Activated naive CD8-positive, alpha-beta T cell treated with anti-CD3 and anti-CD28 coated beads for 36 hours (primary cell): ENCODE data around the gene CAPN14. TPM values are rescaled to one million over a fixed set of nuclear protein-coding genes. Genes with fewer than 3 reads are reported as not detected.
A peak's percentile ranks its signal among the peaks of the same experiment; 100 is the strongest.

ENCODE experiments used
- DNase-seq: peaks from one replicate; pipeline ENCODE4 v3.0.0; 2021
- H3K27ac Mint-ChIP-seq: one replicate; pipeline ENCODE4 v1.8.0; 2022; ENCODE audit warnings: mild to moderate bottlenecking, moderate library complexity, mixed read lengths
- H3K27me3 Mint-ChIP-seq: one replicate; pipeline ENCODE4 v1.8.0; 2022; ENCODE audit warnings: mild to moderate bottlenecking, mixed read lengths
- H3K36me3 Mint-ChIP-seq: one replicate; pipeline ENCODE4 v1.8.0; 2021; ENCODE audit warnings: mild to moderate bottlenecking, mixed read lengths
- H3K4me1 Mint-ChIP-seq: one replicate; pipeline ENCODE4 v1.8.0; 2021; ENCODE audit warnings: mixed read lengths
- H3K4me3 Mint-ChIP-seq: one replicate; pipeline ENCODE4 v1.8.0; 2022; ENCODE audit warnings: mild to moderate bottlenecking, moderate library complexity, mixed read lengths
- H3K9me3 Mint-ChIP-seq: one replicate; pipeline ENCODE4 v1.8.0; 2022; ENCODE audit warnings: mixed read lengths
- total RNA-seq, 2 experiments: library from RNA; stranded (reverse); gene quantifications; one replicate each; pipeline ENCODE4 v1.2.3, GENCODE V29; 2021

The CAPN14 gene
- total RNA-seq, 2 experiments from 2014 or later: 0.42 to 0.49 TPM

GRCh38 chr2:31236433-31237205 lies 19.3 kb upstream of the CAPN14 start:
- Mint-ChIP-seq H3K27ac (no peak overlapping the region), H3K27me3 (no peaks in the 10 kb centered on the region)

GRCh38 chr2:31235504-31235902 lies 18.2 kb upstream of the CAPN14 start:
- H3K4me1 Mint-ChIP-seq: peaks cover 14% of the 10 kb centered on the region
- H3K36me3 Mint-ChIP-seq: no peaks in the 10 kb centered on the region
- DNase-seq: no peak
- no peak overlapping the region for H3K4me3 Mint-ChIP-seq
- H3K9me3 Mint-ChIP-seq: no peaks in the 10 kb centered on the region
- H3K27ac Mint-ChIP-seq: no peak overlapping the region
- H3K27me3 Mint-ChIP-seq: no peaks in the 10 kb centered on the region

More at GRCh38 chr2:31236433-31237205, 19.3 kb upstream of the CAPN14 start:
- no peaks in the 10 kb centered on the region for H3K36me3 Mint-ChIP-seq
- no peak overlapping the region for H3K4me3 Mint-ChIP-seq
- H3K4me1 Mint-ChIP-seq: peaks cover 16% of the 10 kb centered on the region
- no peaks in the 10 kb centered on the region for H3K9me3 Mint-ChIP-seq
- DNase-seq: no peak

- Mint-ChIP-seq H3K36me3 (no peaks in the 10 kb centered on the region), H3K4me1 (peaks cover 14% of the 10 kb centered on the region), H3K9me3 (no peaks in the 10 kb centered on the region), H3K4me3 (peak overlapping the region; percentile 42), H3K27ac (no peak overlapping the region), H3K27me3 (no peaks in the 10 kb centered on the region)
- no peak for DNase-seq
Observed at GRCh38 chr2:31234683-31235503, 17.6 kb upstream of the CAPN14 start.

- H3K4me3 Mint-ChIP-seq: peak within 1 kb of the TSS; percentile 74
- peaks cover 14% of the 10 kb centered on the region for H3K4me1 Mint-ChIP-seq
- H3K36me3 Mint-ChIP-seq: no peaks in the 10 kb centered on the region
- H3K27ac Mint-ChIP-seq: no peak within 1 kb of the TSS
- H3K9me3 Mint-ChIP-seq: no peaks in the 10 kb centered on the region
- DNase-seq: peak; percentile 85
- H3K27me3 Mint-ChIP-seq: peaks cover under 1% of the 10 kb centered on the region
Observed at GRCh38 chr2:31233741-31234682, 16.7 kb upstream of the CAPN14 start, which contains the start of gene EHD3. Gene EHD3, plus strand, starts transcription at chr2:31234152. Its CDS starts 470 bp downstream, at chr2:31234622.

DNA sequence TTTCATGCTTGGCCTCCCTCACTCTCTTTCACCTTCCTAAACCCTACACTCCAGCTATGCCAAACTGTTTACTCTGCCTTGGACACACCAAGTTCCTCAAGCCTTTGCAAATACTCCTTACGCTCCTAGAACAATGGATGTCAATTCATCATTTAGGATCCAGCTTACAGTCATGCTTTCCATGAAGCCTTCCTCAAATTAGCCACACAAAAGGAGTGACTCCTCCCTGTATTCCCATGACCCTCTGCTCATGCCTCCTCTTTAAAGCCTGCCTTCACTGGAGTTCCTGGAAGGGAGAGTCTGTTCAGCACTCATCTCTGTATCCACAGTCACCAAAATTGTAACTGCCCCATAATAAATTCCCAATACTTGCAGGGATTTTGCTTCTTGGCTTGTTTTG lies 15.9 kb upstream of the CAPN14 start:
- Mint-ChIP-seq H3K4me3 (peak overlapping the region; percentile 74), H3K27ac (no peak overlapping the region), H3K27me3 (peaks cover 4% of the 10 kb centered on the region), H3K4me1 (peaks cover 14% of the 10 kb centered on the region), H3K9me3 (no peaks in the 10 kb centered on the region), H3K36me3 (no peaks in the 10 kb centered on the region)
- DNase-seq: no peak

DNA sequence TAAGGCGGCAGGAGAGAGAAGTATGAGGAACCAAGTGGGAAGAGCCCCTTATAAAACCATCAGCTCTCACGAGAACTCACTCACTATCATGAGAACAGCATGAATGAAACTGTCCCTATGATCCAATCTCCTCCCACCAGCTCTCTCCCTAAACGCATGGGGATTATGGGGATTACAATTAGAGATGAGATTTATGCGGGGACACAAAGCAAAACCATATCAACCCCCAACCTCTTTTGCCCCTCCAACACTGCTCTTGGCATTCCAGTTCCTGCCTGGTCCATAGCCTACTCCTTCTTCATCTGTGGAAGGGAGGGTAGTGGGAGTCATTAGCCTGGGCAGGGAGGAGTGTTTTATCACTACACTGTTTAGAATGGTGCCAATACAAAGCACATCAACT lies 15.3 kb upstream of the CAPN14 start:
- Mint-ChIP-seq H3K9me3 (no peaks in the 10 kb centered on the region), H3K4me3 (no peak overlapping the region), H3K27ac (no peak overlapping the region), H3K36me3 (no peaks in the 10 kb centered on the region), H3K27me3 (peaks cover 4% of the 10 kb centered on the region), H3K4me1 (peaks cover 14% of the 10 kb centered on the region)
- no peak for DNase-seq

DNA sequence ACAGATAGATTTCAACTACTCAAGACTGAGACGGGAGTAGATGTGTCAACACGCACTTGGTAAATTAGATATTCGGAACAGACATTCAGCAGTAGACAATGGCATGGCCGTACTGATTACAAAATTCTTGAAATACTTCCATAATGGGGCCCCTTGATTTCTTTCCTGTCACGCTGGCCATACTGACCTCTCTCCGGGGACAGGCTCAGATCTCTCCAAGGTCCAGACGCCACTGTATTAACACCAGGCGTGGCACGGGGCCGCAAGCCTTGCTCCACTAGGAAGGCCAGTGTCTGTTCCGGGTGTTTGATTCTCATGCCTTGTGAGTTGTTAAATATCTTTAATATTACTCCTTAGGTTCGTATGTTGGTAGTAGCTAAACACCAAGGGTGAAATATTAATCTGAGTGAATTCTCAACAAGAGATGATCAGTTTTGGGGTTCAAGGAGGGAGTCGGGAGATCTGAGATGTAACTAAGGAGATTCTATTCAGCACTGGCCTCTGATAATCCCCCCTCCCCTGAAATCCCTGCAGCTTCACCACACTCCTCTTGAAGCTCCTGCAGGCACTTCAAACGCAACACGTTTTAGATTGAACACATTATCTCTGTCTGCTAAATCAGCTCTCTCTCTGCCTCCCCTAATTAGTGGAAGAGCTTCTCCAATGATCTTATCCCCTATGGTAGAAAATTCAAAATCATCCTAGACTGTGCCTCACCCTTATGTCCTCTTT lies 14.4 kb upstream of the CAPN14 start:
- no peaks in the 10 kb centered on the region for H3K36me3 Mint-ChIP-seq
- H3K4me3 Mint-ChIP-seq: no peak overlapping the region
- H3K9me3 Mint-ChIP-seq: no peaks in the 10 kb centered on the region
- H3K4me1 Mint-ChIP-seq: peaks cover 14% of the 10 kb centered on the region
- no peak for DNase-seq
- peaks cover 4% of the 10 kb centered on the region for H3K27me3 Mint-ChIP-seq
- no peak overlapping the region for H3K27ac Mint-ChIP-seq

- H3K27ac Mint-ChIP-seq: no peak overlapping the region
- DNase-seq: no peak
- H3K27me3 Mint-ChIP-seq: peaks cover 4% of the 10 kb centered on the region
- H3K4me1 Mint-ChIP-seq: peaks cover 14% of the 10 kb centered on the region
- H3K36me3 Mint-ChIP-seq: no peaks in the 10 kb centered on the region
- no peak overlapping the region for H3K4me3 Mint-ChIP-seq
- H3K9me3 Mint-ChIP-seq: no peaks in the 10 kb centered on the region
Observed at GRCh38 chr2:31230751-31231150, 13.4 kb upstream of the CAPN14 start.

DNA sequence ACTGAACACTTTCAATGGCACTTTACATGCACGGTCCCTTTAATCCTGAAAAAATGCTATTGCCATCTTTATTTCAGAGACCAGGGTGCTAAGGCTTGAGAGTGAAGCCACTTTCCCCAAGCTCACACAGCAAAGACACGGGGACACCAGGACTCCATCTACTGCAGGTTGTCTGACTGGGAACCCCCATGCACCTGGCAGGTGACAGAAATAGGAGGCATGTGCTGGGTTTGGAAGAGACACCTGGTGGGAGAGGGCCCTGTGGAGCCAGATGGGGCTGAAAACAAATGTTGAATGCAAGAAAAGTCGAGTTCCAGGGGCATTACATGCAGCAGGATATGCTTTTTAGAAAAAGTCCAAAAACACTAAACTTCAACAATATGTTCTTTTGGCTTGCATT lies 11.4 kb upstream of the CAPN14 start:
- no peak overlapping the region for H3K27ac Mint-ChIP-seq
- no peak overlapping the region for H3K4me3 Mint-ChIP-seq
- H3K4me1 Mint-ChIP-seq: peaks cover 7% of the 10 kb centered on the region
- no peaks in the 10 kb centered on the region for H3K9me3 Mint-ChIP-seq
- no peak for DNase-seq
- H3K27me3 Mint-ChIP-seq: peaks cover 4% of the 10 kb centered on the region
- no peaks in the 10 kb centered on the region for H3K36me3 Mint-ChIP-seq

DNA sequence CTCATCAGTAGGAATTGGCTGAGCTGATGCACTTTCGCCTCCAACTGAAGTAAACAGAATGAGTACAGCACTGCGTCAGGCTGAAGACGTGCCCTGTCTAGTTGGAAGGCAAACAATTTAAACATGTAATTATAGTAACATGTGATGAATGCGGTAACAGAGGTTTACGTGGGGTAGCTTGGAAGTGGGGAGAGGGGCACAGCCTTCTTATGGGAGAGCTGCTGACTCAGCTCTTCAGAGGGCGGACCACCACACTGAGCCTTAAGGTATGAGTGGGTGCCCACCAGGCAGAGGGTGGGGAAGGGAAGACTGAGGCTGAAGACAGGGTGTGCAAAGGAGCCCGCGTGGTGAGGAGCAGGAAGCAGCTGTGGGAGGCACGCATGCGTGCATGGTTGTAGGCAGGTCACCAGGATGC lies 10.4 kb upstream of the CAPN14 start:
- no peak overlapping the region for H3K27ac Mint-ChIP-seq
- no peaks in the 10 kb centered on the region for H3K9me3 Mint-ChIP-seq
- H3K27me3 Mint-ChIP-seq: peaks cover 4% of the 10 kb centered on the region
- no peaks in the 10 kb centered on the region for H3K36me3 Mint-ChIP-seq
- H3K4me1 Mint-ChIP-seq: no peaks in the 10 kb centered on the region
- H3K4me3 Mint-ChIP-seq: no peak overlapping the region
- DNase-seq: no peak

DNA sequence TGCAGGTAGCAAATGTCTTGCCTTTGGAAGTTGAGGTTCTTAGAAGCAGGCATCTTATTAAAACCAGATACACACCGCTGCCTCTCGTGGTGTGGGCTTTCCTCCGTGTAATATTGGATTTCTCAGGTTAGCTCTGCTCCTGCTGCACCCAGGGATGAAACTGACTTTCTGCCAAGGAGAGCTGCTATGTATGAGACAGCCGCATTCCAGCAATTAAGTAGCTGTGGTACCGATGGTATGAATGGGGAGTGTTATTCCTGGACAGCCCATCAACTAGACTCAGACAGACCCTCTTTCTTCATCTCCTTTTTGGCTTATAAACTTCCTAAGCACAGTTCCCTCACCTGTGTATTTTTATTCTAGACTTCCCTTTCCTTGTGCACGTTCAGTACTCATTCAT lies 9.8 kb upstream of the CAPN14 start:
- Mint-ChIP-seq H3K27ac (no peak overlapping the region), H3K27me3 (peaks cover 4% of the 10 kb centered on the region), H3K36me3 (no peaks in the 10 kb centered on the region), H3K4me1 (no peaks in the 10 kb centered on the region), H3K9me3 (no peaks in the 10 kb centered on the region), H3K4me3 (no peak overlapping the region)
- DNase-seq: no peak

GRCh38 chr2:31226266-31226665 lies 9.0 kb upstream of the CAPN14 start:
- no peaks in the 10 kb centered on the region for H3K36me3 Mint-ChIP-seq
- no peak overlapping the region for H3K4me3 Mint-ChIP-seq
- DNase-seq: no peak
- H3K4me1 Mint-ChIP-seq: no peaks in the 10 kb centered on the region
- H3K9me3 Mint-ChIP-seq: no peaks in the 10 kb centered on the region
- H3K27ac Mint-ChIP-seq: no peak overlapping the region
- peaks cover 4% of the 10 kb centered on the region for H3K27me3 Mint-ChIP-seq

DNA sequence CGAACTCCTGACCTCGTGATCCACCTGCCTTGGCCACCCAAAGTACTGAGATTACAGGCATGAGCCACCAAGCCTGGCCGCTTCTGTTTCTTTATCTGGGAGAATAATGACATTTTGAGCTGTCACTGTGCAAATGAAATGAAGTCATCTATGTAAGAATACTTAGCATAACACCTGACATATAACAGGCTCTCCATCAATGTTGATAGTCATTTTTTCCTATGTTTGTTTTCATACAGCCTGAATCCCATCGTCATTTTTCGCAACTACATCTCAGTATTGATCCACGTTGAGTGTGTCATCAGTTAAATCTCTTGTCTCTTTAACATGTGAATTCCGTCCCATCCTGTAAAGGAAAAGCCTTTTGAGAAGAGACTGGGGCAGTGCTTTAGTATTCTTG lies 6.4 kb upstream of the CAPN14 start:
- H3K4me1 Mint-ChIP-seq: no peaks in the 10 kb centered on the region
- peaks cover 1% of the 10 kb centered on the region for H3K27me3 Mint-ChIP-seq
- H3K27ac Mint-ChIP-seq: no peak overlapping the region
- no peaks in the 10 kb centered on the region for H3K36me3 Mint-ChIP-seq
- no peak for DNase-seq
- no peak overlapping the region for H3K4me3 Mint-ChIP-seq
- no peaks in the 10 kb centered on the region for H3K9me3 Mint-ChIP-seq

DNA sequence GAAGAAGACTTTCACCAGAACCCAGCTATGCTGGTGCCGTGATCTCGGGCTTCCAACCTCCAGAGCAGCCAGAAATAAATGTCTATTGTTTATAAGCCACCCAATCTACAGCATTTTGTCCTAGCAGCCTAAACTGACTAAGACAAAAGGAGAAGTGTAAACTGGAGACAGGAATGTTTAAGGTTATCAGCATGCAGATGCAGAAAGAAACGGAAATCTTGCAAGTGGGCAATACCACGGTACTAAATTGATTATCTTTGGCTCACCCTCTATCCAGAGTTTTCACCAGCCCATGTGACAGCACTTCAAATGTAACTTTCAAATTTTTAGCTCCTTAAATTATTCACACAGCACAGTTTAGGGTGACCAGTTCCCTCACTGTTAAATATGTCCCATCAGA lies 5.7 kb upstream of the CAPN14 start:
- H3K4me3 Mint-ChIP-seq: no peak overlapping the region
- no peaks in the 10 kb centered on the region for H3K36me3 Mint-ChIP-seq
- no peaks in the 10 kb centered on the region for H3K4me1 Mint-ChIP-seq
- H3K27ac Mint-ChIP-seq: no peak overlapping the region
- DNase-seq: no peak
- no peaks in the 10 kb centered on the region for H3K27me3 Mint-ChIP-seq
- H3K9me3 Mint-ChIP-seq: no peaks in the 10 kb centered on the region
